ENCODE measurements around the gene ACADSB.

- TF ChIP-seq CTCF (IDR thresholded peaks at IDR 0.05) (no peak), POLR2A (IDR thresholded peaks at IDR 0.05) (no peak), POLR2AphosphoS5 (IDR thresholded peaks at IDR 0.05) (no peak), EP300 (IDR thresholded peaks at IDR 0.05) (no peak)
Observed at GRCh38 chr10:122974543-122975064, 34.2 kb upstream of the ACADSB start.

Measured in suprapubic skin (tissue), 4 donors.